ENCODE results near the gene CTAG2. TPM values are rescaled to one million over a fixed set of nuclear protein-coding genes. Genes with fewer than 3 reads are reported as not detected.
"Not testable (repeated sequence)": the region's sequence is repeated elsewhere in the genome, so short reads cannot be mapped to it uniquely, and the experiment has no call there.

Gene CTAG2
- total RNA-seq: not detected in 2 replicates

DNA sequence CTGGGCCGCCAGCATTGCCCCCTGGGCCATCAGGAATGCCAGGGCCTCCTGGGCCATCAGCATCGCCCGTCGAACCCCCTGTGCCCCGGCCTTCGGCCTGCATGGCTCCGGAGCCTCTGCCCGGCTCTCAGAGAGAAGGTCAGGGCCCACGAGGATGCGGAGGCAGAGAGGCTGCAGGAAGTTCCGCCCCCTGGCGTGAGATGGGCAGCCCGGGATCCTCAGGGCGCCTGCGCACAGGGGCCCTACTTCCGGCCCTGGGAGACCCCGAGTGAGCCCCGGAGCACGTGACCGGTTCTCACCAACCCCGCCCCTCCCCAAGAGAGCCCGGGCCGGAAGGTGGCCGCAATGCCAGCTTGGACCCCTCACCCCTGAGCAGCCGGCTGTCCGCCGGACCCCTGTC is at the start of gene CTAG2:
Gene CTAG2 (minus strand): TSS at position 167 of the 400 bp plus-strand sequence. CDS start 64 bp downstream, at position 103.
- H3K27ac Mint-ChIP-seq; POLR2A ChIA-PET; intact Hi-C loops (cut with micrococcal nuclease); H3K4me3 Mint-ChIP-seq; H3K27me3 Mint-ChIP-seq; CTCF ChIA-PET; ATAC-seq (ENCODE audit: low read depth); H3K9me3 Mint-ChIP-seq; DNase-seq; H3K4me1 Mint-ChIP-seq; H3K36me3 Mint-ChIP-seq (ENCODE audit: low read depth): not testable (repeated sequence)

DNA sequence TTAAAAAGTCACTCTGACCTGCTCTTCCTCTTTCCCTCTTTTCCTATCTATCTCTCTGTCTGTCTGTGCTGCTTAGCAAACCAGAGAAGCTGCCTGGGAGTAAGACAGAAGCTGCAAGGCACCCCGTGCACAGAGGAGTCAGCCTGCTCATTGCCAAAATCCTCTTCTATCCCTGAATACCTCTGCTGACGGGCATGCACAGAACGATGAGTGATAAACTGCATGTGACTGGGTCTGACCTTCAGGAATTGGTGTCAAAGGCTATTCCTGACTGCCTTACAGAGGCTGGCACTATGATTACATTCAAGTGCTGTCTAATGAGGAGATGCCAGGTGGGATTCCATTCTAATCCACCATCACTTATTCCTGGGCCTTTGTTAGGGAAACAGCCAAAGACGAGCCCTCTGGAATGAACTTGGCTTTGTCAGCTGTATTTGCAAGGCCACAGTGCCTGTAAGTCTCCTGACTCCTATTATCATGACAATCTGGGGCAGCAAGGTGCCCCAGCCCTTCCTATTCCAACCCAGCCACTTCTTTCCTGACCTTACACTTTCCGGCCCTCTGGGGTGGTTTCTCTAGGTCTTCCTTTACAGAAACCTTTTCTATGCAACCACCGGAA is 45.4 kb upstream of the CTAG2 start:
- no peak for ATAC-seq (ENCODE audit: low read depth)
- no peaks in the 10 kb centered on the region for H3K27me3 Mint-ChIP-seq
- H3K4me1 Mint-ChIP-seq: peaks cover 15% of the 10 kb centered on the region
- intact Hi-C loops (cut with micrococcal nuclease): no loop called here
- H3K9me3 Mint-ChIP-seq: no peaks in the 10 kb centered on the region
- no peak overlapping the region for H3K27ac Mint-ChIP-seq
- no peak overlapping the region for H3K4me3 Mint-ChIP-seq
- DNase-seq: no peak
- TF ChIP-seq, protein P1, sequence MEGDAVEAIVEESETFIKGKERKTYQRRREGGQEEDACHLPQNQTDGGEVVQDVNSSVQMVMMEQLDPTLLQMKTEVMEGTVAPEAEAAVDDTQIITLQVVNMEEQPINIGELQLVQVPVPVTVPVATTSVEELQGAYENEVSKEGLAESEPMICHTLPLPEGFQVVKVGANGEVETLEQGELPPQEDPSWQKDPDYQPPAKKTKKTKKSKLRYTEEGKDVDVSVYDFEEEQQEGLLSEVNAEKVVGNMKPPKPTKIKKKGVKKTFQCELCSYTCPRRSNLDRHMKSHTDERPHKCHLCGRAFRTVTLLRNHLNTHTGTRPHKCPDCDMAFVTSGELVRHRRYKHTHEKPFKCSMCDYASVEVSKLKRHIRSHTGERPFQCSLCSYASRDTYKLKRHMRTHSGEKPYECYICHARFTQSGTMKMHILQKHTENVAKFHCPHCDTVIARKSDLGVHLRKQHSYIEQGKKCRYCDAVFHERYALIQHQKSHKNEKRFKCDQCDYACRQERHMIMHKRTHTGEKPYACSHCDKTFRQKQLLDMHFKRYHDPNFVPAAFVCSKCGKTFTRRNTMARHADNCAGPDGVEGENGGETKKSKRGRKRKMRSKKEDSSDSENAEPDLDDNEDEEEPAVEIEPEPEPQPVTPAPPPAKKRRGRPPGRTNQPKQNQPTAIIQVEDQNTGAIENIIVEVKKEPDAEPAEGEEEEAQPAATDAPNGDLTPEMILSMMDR (IDR thresholded peaks at IDR 0.05): no peak
- ChIA-PET CTCF (no interaction called here), POLR2A (no interaction called here)
- peaks cover 49% of the 10 kb centered on the region for H3K36me3 Mint-ChIP-seq (ENCODE audit: low read depth)

GRCh38 chrX:154696676-154697045 is 43.3 kb upstream of the CTAG2 start:
- Mint-ChIP-seq H3K27ac (no peak overlapping the region), H3K4me3 (no peak overlapping the region)

GRCh38 chrX:154695911-154696675 is 42.7 kb upstream of the CTAG2 start:
- no peak for ATAC-seq (ENCODE audit: low read depth)
- peaks cover 15% of the 10 kb centered on the region for H3K4me1 Mint-ChIP-seq
- H3K27me3 Mint-ChIP-seq: no peaks in the 10 kb centered on the region
- no peak overlapping the region for H3K27ac Mint-ChIP-seq
- POLR2A ChIA-PET: no interaction called here
- TF ChIP-seq, protein P1 (IDR thresholded peaks at IDR 0.05): no peak
- no peak for DNase-seq
- H3K36me3 Mint-ChIP-seq (ENCODE audit: low read depth): peaks cover 60% of the 10 kb centered on the region
- intact Hi-C loops (cut with micrococcal nuclease): no loop called here
- CTCF ChIA-PET: no interaction called here
- no peak overlapping the region for H3K4me3 Mint-ChIP-seq
- H3K9me3 Mint-ChIP-seq: no peaks in the 10 kb centered on the region

More at GRCh38 chrX:154696676-154697045, 43.3 kb upstream of the CTAG2 start:
- H3K4me1 Mint-ChIP-seq: peaks cover 15% of the 10 kb centered on the region
- no peaks in the 10 kb centered on the region for H3K9me3 Mint-ChIP-seq
- intact Hi-C loops (cut with micrococcal nuclease): no loop called here
- H3K27me3 Mint-ChIP-seq: no peaks in the 10 kb centered on the region
- ChIA-PET POLR2A (no interaction called here), CTCF (no interaction called here)
- TF ChIP-seq, protein P1 (IDR thresholded peaks at IDR 0.05): no peak
- peaks cover 57% of the 10 kb centered on the region for H3K36me3 Mint-ChIP-seq (ENCODE audit: low read depth)
- ATAC-seq (ENCODE audit: low read depth) (no peak), DNase-seq (no peak)

DNA sequence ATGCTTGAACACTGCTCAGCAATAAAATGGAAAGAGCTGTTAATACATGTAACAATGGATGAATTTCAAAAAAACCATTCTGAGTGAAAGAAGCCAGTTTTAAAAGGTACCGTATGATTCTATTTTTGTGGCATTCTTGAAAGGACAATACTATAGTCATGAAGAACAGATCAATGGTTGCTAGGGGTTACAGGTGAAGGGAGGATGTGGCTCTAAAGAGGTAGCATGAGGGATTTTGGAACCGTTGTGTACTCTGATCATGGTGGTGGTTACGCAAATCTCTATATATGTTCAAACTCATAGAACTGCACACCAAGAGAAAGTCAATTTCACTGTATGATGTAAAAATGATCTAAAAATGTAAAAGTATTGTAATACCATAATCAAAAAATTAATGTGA is 40.0 kb upstream of the CTAG2 start:
- Mint-ChIP-seq H3K27me3 (no peaks in the 10 kb centered on the region), H3K9me3 (no peaks in the 10 kb centered on the region), H3K4me3 (no peak overlapping the region), H3K4me1 (peaks cover 12% of the 10 kb centered on the region), H3K36me3 (ENCODE audit: low read depth) (peaks cover 42% of the 10 kb centered on the region), H3K27ac (no peak overlapping the region)
- intact Hi-C loops (cut with micrococcal nuclease): no loop called here
- CTCF ChIA-PET: no interaction called here
- POLR2A ChIA-PET: no interaction called here
- DNase-seq (no peak), ATAC-seq (ENCODE audit: low read depth) (no peak)
- TF ChIP-seq, protein P1 (IDR thresholded peaks at IDR 0.05): no peak

GRCh38 chrX:154690438-154690837 is 37.1 kb upstream of the CTAG2 start:
- H3K27me3 Mint-ChIP-seq; ATAC-seq (ENCODE audit: low read depth); H3K4me1 Mint-ChIP-seq; DNase-seq; CTCF ChIA-PET; POLR2A ChIA-PET; intact Hi-C loops (cut with micrococcal nuclease); H3K4me3 Mint-ChIP-seq; H3K27ac Mint-ChIP-seq; H3K9me3 Mint-ChIP-seq: not testable (repeated sequence)
- peaks cover 19% of the 10 kb centered on the region for H3K36me3 Mint-ChIP-seq (ENCODE audit: low read depth)

- intact Hi-C loops (cut with micrococcal nuclease); H3K4me3 Mint-ChIP-seq; DNase-seq; POLR2A ChIA-PET; CTCF ChIA-PET; H3K4me1 Mint-ChIP-seq; ATAC-seq (ENCODE audit: low read depth); H3K27me3 Mint-ChIP-seq; H3K27ac Mint-ChIP-seq; H3K36me3 Mint-ChIP-seq (ENCODE audit: low read depth): not testable (repeated sequence)
- H3K9me3 Mint-ChIP-seq: peaks cover 17% of the 10 kb centered on the region
Measured at GRCh38 chrX:154672084-154672483, 18.7 kb upstream of the CTAG2 start.

DNA sequence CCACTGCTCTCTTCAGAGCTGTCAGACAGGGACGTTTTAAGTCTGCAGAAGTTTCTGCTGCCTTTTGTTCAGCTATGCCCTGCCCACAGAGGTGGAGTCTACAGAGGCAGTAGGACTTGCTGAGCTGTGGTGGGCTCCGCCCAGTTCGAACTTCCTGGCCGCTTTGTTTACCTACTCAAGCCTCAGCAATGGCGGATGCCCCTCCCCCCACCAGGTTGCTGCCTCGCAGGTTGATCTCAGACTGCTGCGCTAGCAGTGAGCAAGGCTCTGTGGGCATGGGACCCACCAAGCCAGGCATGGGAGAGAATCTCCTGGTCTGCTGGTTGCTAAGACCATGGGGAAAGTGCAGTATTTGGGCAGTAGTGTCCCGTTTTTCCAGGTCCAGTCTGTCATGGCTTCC is 17.5 kb upstream of the CTAG2 start:
- ATAC-seq (ENCODE audit: low read depth); H3K27ac Mint-ChIP-seq; H3K4me1 Mint-ChIP-seq; DNase-seq; POLR2A ChIA-PET; H3K36me3 Mint-ChIP-seq (ENCODE audit: low read depth); H3K4me3 Mint-ChIP-seq; CTCF ChIA-PET; intact Hi-C loops (cut with micrococcal nuclease); H3K27me3 Mint-ChIP-seq: not testable (repeated sequence)
- peaks cover 17% of the 10 kb centered on the region for H3K9me3 Mint-ChIP-seq
